Hepatocyte (in vitro differentiated cells): ENCODE measurements around the gene VAV3. TPM values are rescaled to one million over a fixed set of nuclear protein-coding genes. Genes with fewer than 3 reads are reported as not detected.

Source experiments
- DNase-seq: peaks from one replicate; pipeline ENCODE4 v3.0.0-alpha.2; 2016; ENCODE audit warnings: low spot score
- H2AFZ ChIP-seq: fragments of 200-600 bp; sonication (generic); 2 replicates; pipeline ENCODE4 v1.6.0; 2016; ENCODE audit warnings: antibody characterized with exemption, mild to moderate bottlenecking
- H3K27ac ChIP-seq: fragments of 200-600 bp; sonication (generic); 2 replicates; pipeline ENCODE4 v1.5.1; 2016; ENCODE audit warnings: mild to moderate bottlenecking
- H3K27me3 ChIP-seq: fragments of 200-600 bp; sonication (generic); 2 replicates; pipeline ENCODE4 v1.6.1; 2016
- H3K36me3 ChIP-seq: fragments of 200-600 bp; sonication (generic); replicated peaks from 2 replicates; pipeline ENCODE4 v1.5.1; 2016; ENCODE audit warnings: low read depth; ENCODE audit not compliant: insufficient read depth
- H3K4me1 ChIP-seq: fragments of 200-600 bp; sonication (generic); 2 replicates; pipeline ENCODE4 v1.5.1; 2016; ENCODE audit warnings: mild to moderate bottlenecking, moderate library complexity; ENCODE audit not compliant: insufficient read depth
- H3K4me2 ChIP-seq: fragments of 200-600 bp; sonication (generic); 2 replicates; pipeline ENCODE4 v1.6.0; 2016
- H3K4me3 ChIP-seq: fragments of 200-600 bp; sonication (generic); 2 replicates; pipeline ENCODE4 v1.5.1; 2016; ENCODE audit warnings: mild to moderate bottlenecking
- H3K79me2 ChIP-seq: fragments of 200-600 bp; sonication (generic); 2 replicates; pipeline ENCODE4 v1.6.0; 2017; ENCODE audit warnings: mild to moderate bottlenecking
- H3K9me2 ChIP-seq: fragments of 200-600 bp; sonication (generic); replicated peaks from 2 replicates; pipeline ENCODE4 v1.6.0; 2017; ENCODE audit warnings: mild to moderate bottlenecking; ENCODE audit not compliant: insufficient read depth
- H3K9me3 ChIP-seq: fragments of 200-600 bp; sonication (generic); 2 replicates; pipeline ENCODE4 v1.5.1; 2016; ENCODE audit warnings: low read depth, mild to moderate bottlenecking
- H4K20me1 ChIP-seq: fragments of 200-600 bp; sonication (generic); 2 replicates; pipeline ENCODE4 v1.6.0; 2016; ENCODE audit warnings: mild to moderate bottlenecking; ENCODE audit not compliant: insufficient read depth, poor library complexity, severe bottlenecking
- EZH2 ChIP-seq: fragments of 200-600 bp; sonication (generic); IDR thresholded peaks from 2 replicates; pipeline ENCODE4 v1.6.1; 2016; ENCODE audit warnings: antibody characterized with exemption, mild to moderate bottlenecking, borderline replicate concordance
- EZH2phosphoT487 ChIP-seq: fragments of 200-600 bp; sonication (generic); IDR thresholded peaks from one replicate; pipeline ENCODE4 v1.6.1; 2018; ENCODE audit warnings: antibody characterized with exemption, mild to moderate bottlenecking, low read depth, moderate library complexity; ENCODE audit not compliant: unreplicated experiment, severe bottlenecking
- WGBS: methylation state at CpG from one replicate; pipeline ENCODE4 v1.1.6; 2016; ENCODE audit warnings: low lambda C conversion rate; ENCODE audit errors: missing lambda C conversion rate; 5-methylcytosine and 5-hydroxymethylcytosine counted together
- polyA plus RNA-seq: library from polyadenylated mRNA; unstranded; fragments of >200 nt; fragmentation: Nextera tagmentation; extraction: Ambion mirVana; gene quantifications from 2 replicates; pipeline ENCODE4 v1.2.1, GENCODE V29; 2016
- total RNA-seq: library from RNA; depleted of rRNA; stranded (reverse); fragments of >200 nt; gene quantifications from 2 replicates; pipeline ENCODE4 v1.2.3, GENCODE V29; 2014
- TF ChIP-seq, protein P1 (sequence below): fragments of 200-600 bp; sonication (generic); IDR thresholded peaks from 2 replicates; pipeline ENCODE4 v1.5.1; 2016; ENCODE audit warnings: antibody characterized with exemption, mild to moderate bottlenecking; ENCODE audit not compliant: poor library complexity

Gene VAV3
- total and polyA plus RNA-seq, 2 experiments from 2014 or later = 12.3 to 40.5 TPM

DNA sequence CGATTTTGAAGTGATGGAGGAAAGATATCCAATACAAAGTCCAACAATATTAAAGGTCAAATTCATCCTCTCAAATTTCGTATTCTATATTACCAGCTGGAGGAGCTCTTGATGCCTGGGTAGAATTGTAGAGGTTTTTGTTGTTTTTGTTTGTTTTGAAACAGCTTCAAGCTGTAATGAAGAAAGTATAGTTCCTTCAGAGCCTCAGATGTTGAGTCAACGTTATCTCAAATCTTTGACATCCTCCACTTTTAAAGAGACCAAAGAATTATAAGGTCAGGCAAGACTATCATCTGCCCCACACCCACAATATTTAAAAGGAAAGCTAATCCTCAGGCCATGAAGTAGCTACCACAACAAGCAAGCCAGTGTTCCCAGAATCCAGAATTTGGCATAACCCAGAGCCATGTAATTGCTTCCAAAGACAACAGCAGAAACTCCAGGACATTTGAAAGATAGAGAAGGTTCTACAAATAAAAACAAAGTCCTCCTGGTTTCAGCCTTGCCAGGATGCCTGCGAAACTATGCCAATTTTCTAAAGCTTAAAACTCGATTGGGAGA is 24.9 kb downstream of the VAV3 start:
- Histone ChIP-seq H3K79me2 (no peaks in the 10 kb centered on the region), H2AFZ (no peak overlapping the region), H3K4me1 (no peaks in the 10 kb centered on the region), H4K20me1 (no peaks in the 10 kb centered on the region), H3K4me3 (no peak overlapping the region), H3K9me2 (no peaks in the 10 kb centered on the region), H3K36me3 (no peaks in the 10 kb centered on the region), H3K9me3 (no peaks in the 10 kb centered on the region), H3K27me3 (no peaks in the 10 kb centered on the region), H3K4me2 (no peak overlapping the region), H3K27ac (no peak overlapping the region)
- DNase-seq = no peak
- TF ChIP-seq EZH2 (no peak), EZH2phosphoT487 (no peak)
- TF ChIP-seq, protein P1, sequence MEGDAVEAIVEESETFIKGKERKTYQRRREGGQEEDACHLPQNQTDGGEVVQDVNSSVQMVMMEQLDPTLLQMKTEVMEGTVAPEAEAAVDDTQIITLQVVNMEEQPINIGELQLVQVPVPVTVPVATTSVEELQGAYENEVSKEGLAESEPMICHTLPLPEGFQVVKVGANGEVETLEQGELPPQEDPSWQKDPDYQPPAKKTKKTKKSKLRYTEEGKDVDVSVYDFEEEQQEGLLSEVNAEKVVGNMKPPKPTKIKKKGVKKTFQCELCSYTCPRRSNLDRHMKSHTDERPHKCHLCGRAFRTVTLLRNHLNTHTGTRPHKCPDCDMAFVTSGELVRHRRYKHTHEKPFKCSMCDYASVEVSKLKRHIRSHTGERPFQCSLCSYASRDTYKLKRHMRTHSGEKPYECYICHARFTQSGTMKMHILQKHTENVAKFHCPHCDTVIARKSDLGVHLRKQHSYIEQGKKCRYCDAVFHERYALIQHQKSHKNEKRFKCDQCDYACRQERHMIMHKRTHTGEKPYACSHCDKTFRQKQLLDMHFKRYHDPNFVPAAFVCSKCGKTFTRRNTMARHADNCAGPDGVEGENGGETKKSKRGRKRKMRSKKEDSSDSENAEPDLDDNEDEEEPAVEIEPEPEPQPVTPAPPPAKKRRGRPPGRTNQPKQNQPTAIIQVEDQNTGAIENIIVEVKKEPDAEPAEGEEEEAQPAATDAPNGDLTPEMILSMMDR = no peak
- WGBS = 87% methylated on average over 5 of the region's 5 CpGs

DNA sequence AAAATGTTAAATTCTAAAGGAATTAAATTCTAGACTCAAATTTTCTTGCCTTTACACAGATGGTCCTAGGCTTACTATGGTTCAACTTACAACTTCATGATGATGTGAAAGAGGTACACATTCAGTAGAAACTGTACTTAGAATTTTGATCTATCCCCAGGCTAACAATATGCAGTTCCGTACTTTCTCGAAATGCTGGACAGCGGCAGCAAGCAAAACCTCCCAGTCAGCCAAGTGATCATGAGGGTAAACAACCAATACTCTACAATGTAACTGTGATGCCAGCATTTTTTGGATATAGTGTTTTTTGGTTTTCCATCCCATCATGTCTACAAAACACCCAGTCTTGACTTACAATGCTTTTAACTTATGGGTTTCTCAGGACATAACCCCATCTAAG is 25.7 kb downstream of the VAV3 start:
- Histone ChIP-seq H3K27me3 (no peaks in the 10 kb centered on the region), H3K79me2 (no peaks in the 10 kb centered on the region), H3K27ac (no peak overlapping the region), H3K4me3 (no peak overlapping the region), H3K36me3 (no peaks in the 10 kb centered on the region), H3K4me1 (no peaks in the 10 kb centered on the region), H4K20me1 (no peaks in the 10 kb centered on the region), H3K9me2 (no peaks in the 10 kb centered on the region), H3K9me3 (no peaks in the 10 kb centered on the region), H3K4me2 (no peak overlapping the region), H2AFZ (no peak overlapping the region)
- TF ChIP-seq EZH2 = no peak
- WGBS = 89% methylated on average over 3 of the region's 3 CpGs
- no peak for DNase-seq

GRCh38 chr1:107936498-107937481 is 28.2 kb downstream of the VAV3 start:
- Histone ChIP-seq H3K27me3 (no peaks in the 10 kb centered on the region), H3K9me2 (no peaks in the 10 kb centered on the region), H3K79me2 (no peaks in the 10 kb centered on the region), H3K4me2 (no peak overlapping the region), H3K27ac (no peak overlapping the region), H2AFZ (no peak overlapping the region), H3K9me3 (no peaks in the 10 kb centered on the region), H3K4me3 (no peak overlapping the region), H3K4me1 (no peaks in the 10 kb centered on the region), H3K36me3 (no peaks in the 10 kb centered on the region), H4K20me1 (no peaks in the 10 kb centered on the region)
- peak; percentile 19 for DNase-seq
- WGBS = 70% methylated on average over 10 of the region's 10 CpGs
- TF ChIP-seq EZH2phosphoT487 (no peak), EZH2 (no peak)
- TF ChIP-seq, protein P1 = no peak

DNA sequence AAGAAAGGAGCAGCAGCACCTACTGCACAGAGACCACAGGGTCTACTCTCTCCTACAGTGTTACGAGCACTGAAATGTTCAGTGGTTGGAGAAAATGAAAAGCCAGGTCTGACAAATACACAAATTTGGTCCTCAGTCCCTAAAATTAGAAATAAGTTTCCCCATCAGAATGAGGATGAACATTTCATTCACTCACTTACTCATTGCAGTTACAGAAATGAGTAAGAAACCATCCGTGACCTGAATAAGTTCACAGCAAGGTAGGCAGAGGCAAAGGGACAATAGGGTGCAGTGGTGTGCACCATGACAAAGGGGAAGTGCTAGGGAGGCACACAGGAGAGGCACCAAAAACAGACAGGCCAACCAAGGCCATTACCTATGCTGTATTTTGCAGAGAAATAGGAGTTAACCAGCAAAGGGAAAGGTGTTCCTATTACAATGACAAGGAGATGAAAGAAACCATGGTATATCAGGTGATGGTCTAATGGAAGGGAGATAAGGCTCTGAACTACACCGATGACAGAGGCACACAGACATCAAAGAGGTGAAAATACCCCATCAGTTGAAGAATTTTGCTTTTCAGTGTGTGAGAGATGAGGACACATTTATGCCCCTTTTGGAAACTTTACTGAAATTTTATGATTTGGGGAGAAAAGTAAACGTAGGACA is 29.4 kb downstream of the VAV3 start:
- 65% methylated on average over 4 of the region's 4 CpGs for WGBS
- H3K27ac ChIP-seq = no peak overlapping the region
- no peaks in the 10 kb centered on the region for H3K9me3 ChIP-seq
- H3K4me1 ChIP-seq = no peaks in the 10 kb centered on the region
- no peaks in the 10 kb centered on the region for H3K27me3 ChIP-seq
- H4K20me1 ChIP-seq = no peaks in the 10 kb centered on the region
- DNase-seq = no peak
- H3K36me3 ChIP-seq = no peaks in the 10 kb centered on the region
- H3K4me3 ChIP-seq = no peak overlapping the region
- H3K9me2 ChIP-seq = no peaks in the 10 kb centered on the region
- H3K79me2 ChIP-seq = no peaks in the 10 kb centered on the region
- no peak overlapping the region for H2AFZ ChIP-seq
- no peak overlapping the region for H3K4me2 ChIP-seq
- TF ChIP-seq EZH2 (no peak), EZH2phosphoT487 (no peak)
